Small intestine (tissue), 7 donors: ENCODE data around the gene SECTM1. TPM values are rescaled to one million over a fixed set of nuclear protein-coding genes. Genes with fewer than 3 reads are reported as not detected.

Experiments used
- DNase-seq, 2 donors: peaks; one replicate each; pipeline versions ENCODE4 v3.0.0 to v3.0.0-alpha.2; 2013
- FAIRE-seq: peaks from 2 replicates; lab custom pipeline; 2012; peaks lifted over from hg19 to GRCh38; lab: Jason Lieb, UNC
- H3K27ac ChIP-seq, 3 donors: one replicate each; pipeline ENCODE4 v1.5.1; 2013; ENCODE audit warnings: low read length in 2 of 3, mild to moderate bottlenecking in 2 of 3, control low read depth in 1 of 3, inconsistent platforms in 1 of 3, low read depth in 1 of 3, moderate library complexity in 1 of 3
- H3K27me3 ChIP-seq, 3 donors: one replicate each; pipeline ENCODE4 v1.6.1; 2013; ENCODE audit warnings: low read length in 3 of 3, inconsistent platforms in 1 of 3; ENCODE audit not compliant: control insufficient read depth in 3 of 3, insufficient read depth in 3 of 3
- H3K36me3 ChIP-seq, 3 donors: one replicate each; pipeline ENCODE4 v1.6.1; 2013; ENCODE audit warnings: low read length in 3 of 3, inconsistent platforms in 1 of 3, low read depth in 1 of 3, mild to moderate bottlenecking in 1 of 3, moderate library complexity in 1 of 3; ENCODE audit not compliant: control insufficient read depth in 3 of 3, insufficient read depth in 2 of 3
- H3K4me1 ChIP-seq, 3 donors: one replicate each; pipeline ENCODE4 v1.6.1; 2013; ENCODE audit warnings: low read length in 2 of 3, inconsistent platforms in 1 of 3, low read depth in 1 of 3, mild to moderate bottlenecking in 1 of 3, moderate library complexity in 1 of 3; ENCODE audit not compliant: control insufficient read depth in 3 of 3, insufficient read depth in 2 of 3
- H3K4me3 ChIP-seq, 3 donors: one replicate each; pipeline ENCODE4 v1.5.1; 2013; ENCODE audit warnings: low read length in 3 of 3, control low read depth in 1 of 3, inconsistent platforms in 1 of 3, low read depth in 1 of 3, mild to moderate bottlenecking in 1 of 3, moderate library complexity in 1 of 3
- H3K9me3 ChIP-seq, 2 donors: one replicate each; pipeline ENCODE4 v1.6.1; 2013; ENCODE audit warnings: low read depth in 1 of 2, low read length in 1 of 2; ENCODE audit not compliant: control insufficient read depth in 2 of 2, insufficient read depth in 1 of 2
- WGBS, 3 donors: extraction: QIAGEN DNeasy Blood & Tissue Kit; methylation state at CpG; one replicate each; pipeline ENCODE4 v1.1.7; 2013; 5-methylcytosine and 5-hydroxymethylcytosine counted together
- polyA plus RNA-seq, 4 donors: library from polyadenylated mRNA; stranded (reverse) in 3 of 4; unstranded in 1 of 4; fragments of 200-250 nt in 3 of 4; fragments of 120-200 nt in 1 of 4; gene quantifications; one replicate each; pipeline versions ENCODE4 v1.2.1 to v1.2.3, GENCODE V29; 2013
- donor health status: healthy with polysubstance abuse.
- donor health status: control.
- donor health status: control.
- donor health status: Bipolar disorder and iron deficiency.
- donor health status: healthy.

SECTM1 gene
- polyA plus RNA-seq, 4 donors, result 13.6 to 81.9 (median 26.1) TPM

GRCh38 chr17:82371333-82372248, 38.0 kb upstream of the SECTM1 start, which contains the start of gene UTS2R:
TSS of gene UTS2R (plus strand) at chr17:82371765. CDS start at chr17:82374325, 2,560 bp downstream.
- peaks cover 0 to 13% (median 3%) of the 10 kb centered on the region in 3 donors for H3K4me1 ChIP-seq
- no peak within 1 kb of the TSS for H3K27ac ChIP-seq
- peaks cover 0 to 3% of the 10 kb centered on the region in 2 donors for H3K9me3 ChIP-seq
- H3K4me3 ChIP-seq, result peak within 1 kb of the TSS in 1 of 3 donors; percentile 33
- FAIRE-seq (no peak), DNase-seq (no peak)
- peaks cover 20 to 60% (median 35%) of the 10 kb centered on the region in 3 donors for H3K27me3 ChIP-seq
- H3K36me3 ChIP-seq, result no peaks in the 10 kb centered on the region
- WGBS, 3 donors, result 3 to 4% (median 3%) methylated on average over 80 to 109 of the region's 109 CpGs

DNA sequence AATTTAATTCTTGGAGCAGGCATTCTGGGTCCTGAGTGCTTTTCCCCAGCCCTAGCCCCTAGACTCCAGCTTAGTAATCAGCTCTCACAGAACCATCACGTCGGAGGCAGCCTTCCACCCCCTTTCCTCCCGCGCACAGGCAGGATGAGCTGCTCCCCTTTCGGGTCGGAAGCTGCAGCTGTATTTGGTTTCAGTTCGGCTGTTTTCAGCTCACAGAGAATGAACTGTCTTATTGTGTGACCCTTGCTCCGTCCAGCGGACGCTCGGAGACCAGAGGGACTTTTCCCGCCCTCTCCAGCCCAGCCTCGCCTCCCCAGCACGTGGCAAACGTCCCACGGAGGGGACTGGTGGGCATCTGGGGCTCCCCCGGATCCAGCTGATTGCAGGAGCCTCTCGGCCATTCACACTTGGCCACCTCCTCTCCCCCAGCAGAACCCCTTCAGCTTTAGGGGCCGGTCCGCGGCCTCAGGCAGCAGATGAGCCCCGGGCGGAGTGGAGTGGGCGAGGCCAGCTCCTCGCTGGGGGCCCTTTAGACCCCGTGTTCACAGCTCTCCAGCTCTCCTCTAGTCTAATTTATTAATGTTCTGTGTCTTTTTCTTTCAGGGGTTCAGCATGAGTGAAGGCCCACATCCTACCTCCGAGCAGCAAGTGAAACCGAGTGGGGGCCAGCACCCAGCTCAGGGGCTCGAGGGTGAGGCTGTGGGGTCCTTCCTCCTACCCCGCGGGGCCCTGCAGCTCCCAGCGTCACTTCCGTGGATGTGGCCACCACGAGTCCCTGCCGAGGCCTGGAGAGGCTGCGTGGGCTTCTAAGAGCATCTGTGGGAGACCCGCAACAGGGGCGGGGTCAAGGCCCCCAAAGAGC, 37.1 kb upstream of the SECTM1 start:
- H3K27ac ChIP-seq, result no peak overlapping the region
- H3K27me3 ChIP-seq, result peaks cover 20 to 52% (median 34%) of the 10 kb centered on the region in 3 donors
- FAIRE-seq (no peak), DNase-seq (peak in 1 of 2 donors; percentile 22)
- peaks cover 0 to 2% of the 10 kb centered on the region in 2 donors for H3K9me3 ChIP-seq
- 8 to 20% (median 9%) methylated on average over 38 of the region's 38 CpGs for WGBS, 3 donors
- H3K4me3 ChIP-seq, result peak overlapping the region in 1 of 3 donors; percentile 33
- H3K36me3 ChIP-seq, result no peaks in the 10 kb centered on the region
- peaks cover 0 to 15% (median 3%) of the 10 kb centered on the region in 3 donors for H3K4me1 ChIP-seq

DNA sequence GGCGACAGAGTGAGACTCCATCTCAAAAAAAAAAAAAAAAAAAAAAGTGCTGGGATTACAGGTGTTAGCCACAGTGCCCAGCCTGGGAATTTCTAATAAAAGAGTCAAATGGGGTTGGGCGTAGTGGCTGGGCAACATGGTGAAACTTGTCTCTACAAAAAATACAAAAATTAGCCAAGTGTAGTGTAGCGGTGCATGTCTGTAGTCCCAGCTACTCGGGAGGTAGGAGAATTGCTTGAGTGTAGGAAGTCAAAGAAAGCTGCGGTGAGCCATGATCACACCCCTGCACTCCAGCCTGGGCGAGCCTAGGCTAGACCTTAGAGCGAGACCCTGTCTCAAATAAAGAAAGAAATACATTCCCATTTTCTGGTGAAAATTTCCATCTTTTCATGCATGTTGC, 35.6 kb upstream of the SECTM1 start:
- no peak for DNase-seq
- FAIRE-seq, result no peak
- no peak overlapping the region for H3K27ac ChIP-seq
- H3K4me3 ChIP-seq, result no peak overlapping the region
- H3K36me3 ChIP-seq, result no peaks in the 10 kb centered on the region
- peaks cover 9 to 43% (median 21%) of the 10 kb centered on the region in 3 donors for H3K27me3 ChIP-seq
- 79 to 91% (median 89%) methylated on average over 6 of the region's 7 CpGs for WGBS, 3 donors
- peaks cover 0 to 15% (median 3%) of the 10 kb centered on the region in 3 donors for H3K4me1 ChIP-seq
- H3K9me3 ChIP-seq, result no peaks in the 10 kb centered on the region

- no peak overlapping the region for H3K4me3 ChIP-seq
- FAIRE-seq (no peak), DNase-seq (no peak)
- no peaks in the 10 kb centered on the region for H3K36me3 ChIP-seq
- H3K27ac ChIP-seq, result no peak overlapping the region
- peaks cover 0 to 15% (median 3%) of the 10 kb centered on the region in 3 donors for H3K4me1 ChIP-seq
- H3K27me3 ChIP-seq, result peaks cover 7 to 31% (median 17%) of the 10 kb centered on the region in 3 donors
- no peaks in the 10 kb centered on the region for H3K9me3 ChIP-seq
- 85 to 92% (median 92%) methylated on average over 14 of the region's 14 CpGs for WGBS, 3 donors
These were observed 34.4 kb upstream of the SECTM1 start for GRCh38 chr17:82367724-82368524.

DNA sequence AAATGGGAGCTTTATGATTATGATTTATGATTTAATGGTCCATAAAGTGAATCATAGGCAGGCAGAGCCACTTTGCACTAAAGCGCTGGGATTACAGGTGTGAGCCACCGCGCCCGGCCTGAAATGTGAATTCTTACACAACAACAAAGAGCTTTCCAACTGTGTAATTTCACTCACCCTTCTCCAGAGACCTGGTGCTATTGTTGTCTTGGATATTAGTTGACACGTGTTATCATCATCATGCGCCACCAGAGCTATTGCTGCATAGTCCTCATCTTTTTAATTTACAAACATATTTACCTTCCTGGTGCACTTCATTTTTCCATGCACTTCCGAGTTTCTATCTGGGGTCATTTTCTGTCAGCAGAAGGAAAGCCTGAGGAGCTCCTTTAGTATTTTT, 33.2 kb upstream of the SECTM1 start:
- DNase-seq (peak; percentile 60 to 63), FAIRE-seq (no peak)
- Histone ChIP-seq H3K36me3 (no peaks in the 10 kb centered on the region), H3K27me3 (peaks cover 6 to 21% (median 7%) of the 10 kb centered on the region in 3 donors), H3K4me3 (no peak overlapping the region), H3K27ac (no peak overlapping the region), H3K4me1 (peaks cover 0 to 15% (median 3%) of the 10 kb centered on the region in 3 donors), H3K9me3 (no peaks in the 10 kb centered on the region)
- 18 to 60% (median 40%) methylated on average over 7 of the region's 7 CpGs for WGBS, 3 donors

GRCh38 chr17:82365606-82366295, 32.2 kb upstream of the SECTM1 start:
- 77 to 79% (median 77%) methylated on average over 6 of the region's 6 CpGs for WGBS, 3 donors
- DNase-seq (no peak), FAIRE-seq (no peak)

DNA sequence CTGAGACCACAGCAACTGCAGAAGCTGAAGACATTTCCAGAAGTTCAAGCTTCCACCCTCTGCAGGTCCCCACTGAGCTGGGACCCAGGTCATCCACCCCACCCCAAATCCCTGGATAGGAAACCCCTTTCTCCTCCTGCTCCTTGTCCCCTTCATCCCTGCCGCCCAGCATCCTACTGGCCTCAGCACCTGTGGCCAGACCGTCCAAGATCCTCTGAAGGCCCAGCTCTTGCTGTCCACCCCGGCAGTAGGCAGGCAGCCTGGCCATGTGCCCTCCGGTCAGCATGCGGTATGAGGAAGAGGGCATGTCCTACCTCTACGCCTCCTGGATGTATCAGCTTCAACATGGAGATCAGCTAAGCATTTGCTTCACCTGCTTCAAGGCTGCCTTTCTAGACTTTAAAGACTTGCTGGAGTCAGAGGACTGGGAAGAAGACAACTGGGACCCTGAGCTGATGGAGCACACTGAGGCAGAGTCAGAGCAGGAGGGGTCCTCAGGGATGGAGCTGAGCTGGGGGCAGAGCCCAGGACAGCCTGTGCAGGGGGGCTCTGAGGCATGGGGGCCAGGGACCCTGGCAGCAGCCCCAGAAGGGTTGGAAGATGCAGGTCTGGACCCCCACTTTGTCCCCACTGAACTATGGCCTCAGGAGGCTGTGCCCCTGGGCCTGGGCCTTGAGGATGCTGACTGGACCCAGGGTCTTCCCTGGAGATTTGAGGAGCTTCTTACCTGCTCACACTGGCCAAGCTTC, 28.5 kb upstream of the SECTM1 start:
- WGBS, 3 donors, result 88 to 93% (median 92%) methylated on average over 6 of the region's 6 CpGs
- Histone ChIP-seq H3K4me3 (no peak overlapping the region), H3K27ac (no peak overlapping the region), H3K36me3 (no peaks in the 10 kb centered on the region), H3K27me3 (peaks cover 0 to 13% (median 6%) of the 10 kb centered on the region in 3 donors), H3K9me3 (no peaks in the 10 kb centered on the region), H3K4me1 (peaks cover 0 to 6% (median 0%) of the 10 kb centered on the region in 3 donors)
- DNase-seq (no peak), FAIRE-seq (no peak)

More at GRCh38 chr17:82365606-82366295, 32.2 kb upstream of the SECTM1 start:
- peaks cover 0 to 9% (median 0%) of the 10 kb centered on the region in 3 donors for H3K4me1 ChIP-seq
- H3K4me3 ChIP-seq, result no peak overlapping the region
- no peak overlapping the region for H3K27ac ChIP-seq
- no peaks in the 10 kb centered on the region for H3K9me3 ChIP-seq
- H3K36me3 ChIP-seq, result no peaks in the 10 kb centered on the region
- H3K27me3 ChIP-seq, result peaks cover 0 to 14% (median 3%) of the 10 kb centered on the region in 3 donors
